Esophagus muscularis mucosa (tissue), 4 donors: Measurements from ENCODE around the gene RNLS.

ENCODE experiments used
- EP300 ChIP-seq: sonication (generic); formaldehyde crosslinking; IDR thresholded peaks from one replicate; pipeline ENCODE4 v1.6.1; 2017; ENCODE audit warnings: antibody characterized with exemption
- POLR2A ChIP-seq: fragments of 450-650 bp; IDR thresholded peaks from one replicate; pipeline ENCODE4 v1.6.1; 2017; ENCODE audit warnings: antibody characterized with exemption, moderate library complexity, mild to moderate bottlenecking, low read depth
- TF ChIP-seq, protein P1 (sequence below), 3 experiments: fragments of 200-600 bp in 2 of 3; fragments of 450-650 bp in 1 of 3; sonication (generic) in 2 of 3; IDR thresholded peaks; one replicate each; pipeline ENCODE4 v1.5.1; 2017 to 2019; ENCODE audit warnings: antibody characterized with exemption in 3 of 3, mild to moderate bottlenecking in 2 of 3, moderate library complexity in 1 of 3

DNA sequence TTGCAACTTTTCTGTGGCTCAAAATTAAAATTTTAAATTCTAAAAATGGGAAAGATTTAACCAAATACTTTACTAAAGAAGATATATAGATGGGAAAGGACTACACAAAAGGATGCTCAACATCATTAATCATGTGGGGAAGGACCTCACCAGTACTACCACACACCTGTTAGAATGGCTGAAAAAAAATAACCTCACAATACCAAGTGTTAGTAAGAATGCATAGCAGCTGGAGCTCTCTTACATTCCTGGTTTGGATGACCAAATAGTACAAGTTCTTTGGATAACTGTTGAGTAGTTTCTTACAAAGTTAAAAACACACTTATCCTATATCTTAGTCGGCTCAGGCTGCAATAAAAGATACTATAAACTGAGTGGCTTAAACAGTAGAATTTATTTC, 37.3 kb upstream of the RNLS start:
- TF ChIP-seq, protein P1, sequence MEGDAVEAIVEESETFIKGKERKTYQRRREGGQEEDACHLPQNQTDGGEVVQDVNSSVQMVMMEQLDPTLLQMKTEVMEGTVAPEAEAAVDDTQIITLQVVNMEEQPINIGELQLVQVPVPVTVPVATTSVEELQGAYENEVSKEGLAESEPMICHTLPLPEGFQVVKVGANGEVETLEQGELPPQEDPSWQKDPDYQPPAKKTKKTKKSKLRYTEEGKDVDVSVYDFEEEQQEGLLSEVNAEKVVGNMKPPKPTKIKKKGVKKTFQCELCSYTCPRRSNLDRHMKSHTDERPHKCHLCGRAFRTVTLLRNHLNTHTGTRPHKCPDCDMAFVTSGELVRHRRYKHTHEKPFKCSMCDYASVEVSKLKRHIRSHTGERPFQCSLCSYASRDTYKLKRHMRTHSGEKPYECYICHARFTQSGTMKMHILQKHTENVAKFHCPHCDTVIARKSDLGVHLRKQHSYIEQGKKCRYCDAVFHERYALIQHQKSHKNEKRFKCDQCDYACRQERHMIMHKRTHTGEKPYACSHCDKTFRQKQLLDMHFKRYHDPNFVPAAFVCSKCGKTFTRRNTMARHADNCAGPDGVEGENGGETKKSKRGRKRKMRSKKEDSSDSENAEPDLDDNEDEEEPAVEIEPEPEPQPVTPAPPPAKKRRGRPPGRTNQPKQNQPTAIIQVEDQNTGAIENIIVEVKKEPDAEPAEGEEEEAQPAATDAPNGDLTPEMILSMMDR (IDR thresholded peaks at IDR 0.05) = no peak
- no peak for TF ChIP-seq EP300
- no peak for TF ChIP-seq POLR2A
